Bronchial epithelial cell (primary cell): ENCODE results near the gene ZNF511. TPM values are rescaled to one million over a fixed set of nuclear protein-coding genes. Genes with fewer than 3 reads are reported as not detected.

Source experiments
- DNase-seq: peaks from one replicate; pipeline ENCODE4 v3.0.0-alpha.2; 2010; ENCODE audit warnings: low read depth
- FAIRE-seq: peaks from 2 replicates; lab custom pipeline; 2011; peaks lifted over from hg19 to GRCh38; lab: Jason Lieb, UNC
- H3K27me3 ChIP-seq: 2 replicates; pipeline ENCODE4 v1.5.1; 2011; ENCODE audit warnings: low read length; ENCODE audit not compliant: control insufficient read depth, insufficient read depth
- H3K36me3 ChIP-seq: 2 replicates; pipeline ENCODE4 v1.5.1; 2011; ENCODE audit warnings: low read length; ENCODE audit not compliant: control insufficient read depth, insufficient read depth
- H3K4me3 ChIP-seq: 2 replicates; pipeline ENCODE4 v1.5.1; 2011; ENCODE audit warnings: mild to moderate bottlenecking, low read depth, low read length, control low read depth
- CTCF ChIP-seq: IDR thresholded peaks from 2 replicates; pipeline ENCODE4 v1.5.1; 2011; ENCODE audit warnings: mild to moderate bottlenecking, moderate library complexity, low read length, control low read depth, inconsistent platforms; ENCODE audit not compliant: insufficient read depth, severe bottlenecking
- total RNA-seq: library from RNA; depleted of rRNA; stranded (reverse); fragments of >200 nt; gene quantifications from 2 replicates; pipeline ENCODE4 v1.2.1, GENCODE V29; 2014

Gene ZNF511
- total RNA-seq, 1 donor from 2014 or later: 23.2 TPM

- FAIRE-seq (no peak), DNase-seq (no peak)
- Histone ChIP-seq H3K4me3 (no peak overlapping the region), H3K27me3 (no peaks in the 10 kb centered on the region), H3K36me3 (peaks cover 5% of the 10 kb centered on the region)
- TF ChIP-seq CTCF: no peak
Measured at GRCh38 chr10:133306941-133307379, 1.8 kb upstream of the ZNF511 start.

DNA sequence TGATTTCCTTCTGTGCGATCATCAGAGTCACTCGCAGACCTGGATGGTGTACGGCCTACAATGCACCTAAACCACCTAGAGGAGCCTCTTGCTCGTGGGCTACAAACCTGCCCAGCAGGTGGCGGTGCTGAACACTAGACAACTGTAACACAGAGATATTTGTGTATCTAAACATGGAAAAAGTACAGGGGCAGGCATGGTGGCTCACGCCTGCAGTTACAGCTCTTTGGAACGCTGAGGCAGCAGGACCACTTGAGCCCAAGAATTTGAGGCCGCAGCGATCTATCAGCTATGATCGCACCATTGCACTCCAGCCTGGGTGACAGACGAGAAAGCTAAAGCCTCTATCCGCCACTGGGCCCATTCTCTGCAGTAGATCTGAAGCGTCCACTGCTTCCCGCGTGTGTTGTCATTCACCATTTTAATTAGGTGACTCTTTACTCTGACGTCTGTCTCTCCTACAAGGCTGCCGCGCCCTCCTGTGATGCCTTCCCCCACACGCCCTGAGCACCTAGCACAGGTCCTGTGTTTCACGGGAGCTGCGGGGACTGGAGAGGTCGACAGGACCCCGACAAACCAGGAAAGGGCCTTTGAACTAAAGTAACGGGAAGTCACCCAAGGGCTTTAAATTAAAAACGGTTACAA, 816 bp upstream of the ZNF511 start:
- Histone ChIP-seq H3K27me3 (no peaks in the 10 kb centered on the region), H3K4me3 (peak overlapping the region; percentile 93), H3K36me3 (peaks cover 3% of the 10 kb centered on the region)
- no peak for FAIRE-seq
- TF ChIP-seq CTCF: peak; percentile 82
- peak; percentile 79 for DNase-seq

- peak; percentile 24 for TF ChIP-seq CTCF
- no peak for FAIRE-seq
- peaks cover 1% of the 10 kb centered on the region for H3K36me3 ChIP-seq
- H3K4me3 ChIP-seq: peak overlapping the region; percentile 93
- no peaks in the 10 kb centered on the region for H3K27me3 ChIP-seq
- peak; percentile 78 for DNase-seq
Measured at GRCh38 chr10:133309100-133309719, 496 bp downstream of the ZNF511 start.

DNA sequence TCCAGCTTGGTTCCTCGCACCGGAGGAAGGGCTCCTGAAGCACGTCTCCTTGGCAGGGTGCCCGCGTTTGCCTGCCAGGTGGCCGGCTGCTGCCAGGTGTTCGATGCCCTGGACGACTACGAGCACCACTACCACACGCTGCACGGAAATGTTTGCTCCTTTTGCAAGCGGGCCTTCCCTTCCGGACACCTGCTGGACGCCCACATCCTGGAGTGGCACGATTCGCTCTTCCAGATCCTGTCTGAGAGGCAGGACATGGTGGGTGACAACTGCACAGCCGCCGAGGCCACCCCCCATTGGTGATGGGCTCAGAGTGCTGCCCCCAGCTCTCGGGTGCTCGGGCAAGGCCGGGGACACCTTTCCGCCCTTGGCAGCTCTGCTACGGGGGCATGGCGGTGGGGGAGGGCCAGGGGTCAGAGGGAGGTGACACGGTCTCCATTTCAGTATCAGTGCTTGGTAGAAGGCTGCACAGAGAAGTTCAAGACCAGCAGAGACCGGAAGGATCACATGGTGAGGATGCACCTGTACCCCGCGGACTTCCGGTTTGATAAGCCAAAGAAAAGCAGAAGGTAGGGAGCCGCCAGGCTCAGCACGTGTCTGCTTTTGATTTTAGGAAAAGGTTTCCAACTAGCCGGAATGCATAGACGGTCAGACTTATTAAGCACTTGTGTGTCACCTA, 1.1 kb downstream of the ZNF511 start:
- Histone ChIP-seq H3K36me3 (peaks cover 1% of the 10 kb centered on the region), H3K4me3 (no peak overlapping the region), H3K27me3 (no peaks in the 10 kb centered on the region)
- DNase-seq (no peak), FAIRE-seq (no peak)
- TF ChIP-seq CTCF: no peak

DNA sequence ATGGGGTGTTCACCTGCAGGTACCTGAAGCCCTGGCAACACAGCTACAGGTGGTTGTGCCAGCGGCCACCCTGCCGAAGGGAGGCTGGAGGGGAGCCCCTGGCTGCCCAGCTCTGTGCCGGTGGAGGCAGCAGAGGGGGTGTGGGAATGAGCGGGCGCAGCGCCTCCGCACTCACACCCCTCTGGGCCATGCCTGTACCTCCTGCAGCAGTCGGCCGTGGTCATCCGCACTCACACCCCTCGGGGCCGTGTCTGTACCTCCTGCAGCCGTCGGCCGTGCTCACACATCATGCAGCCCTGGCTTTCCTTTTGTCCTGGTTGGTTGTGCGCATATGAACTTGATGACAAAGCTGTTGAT, 1.7 kb downstream of the ZNF511 start:
- H3K4me3 ChIP-seq: no peak overlapping the region
- H3K27me3 ChIP-seq: no peaks in the 10 kb centered on the region
- TF ChIP-seq CTCF: no peak
- peaks cover 1% of the 10 kb centered on the region for H3K36me3 ChIP-seq
- FAIRE-seq (no peak), DNase-seq (no peak)
